Loucy (cell line): ENCODE data around the gene DIABLO.
"Not testable (repeated sequence)": the region's sequence is repeated elsewhere in the genome, so short reads cannot be mapped to it uniquely, and the experiment has no call there.

Source experiments
- H2AFZ ChIP-seq: fragments of 200-600 bp; sonication (generic); 2 replicates; pipeline ENCODE4 v1.6.0; 2016; ENCODE audit warnings: antibody characterized with exemption, mild to moderate bottlenecking, low read length, moderate library complexity
- H3F3A ChIP-seq: fragments of 200-600 bp; 2 replicates; pipeline ENCODE4 v1.6.0; 2016; ENCODE audit warnings: antibody characterized with exemption, low read depth, mild to moderate bottlenecking
- H3K27me3 ChIP-seq: fragments of 200-600 bp; sonication (generic); 2 replicates; pipeline ENCODE4 v1.6.1; 2014; ENCODE audit warnings: low read length, mild to moderate bottlenecking; ENCODE audit not compliant: insufficient read depth, poor library complexity, severe bottlenecking
- H3K36me3 ChIP-seq: fragments of 200-600 bp; sonication (generic); 2 replicates; pipeline ENCODE4 v1.6.1; 2016; ENCODE audit warnings: low read length; ENCODE audit not compliant: insufficient read depth
- H3K4me1 ChIP-seq: fragments of 200-600 bp; sonication (generic); 2 replicates; pipeline ENCODE4 v1.5.1; 2014; ENCODE audit warnings: low read length, mild to moderate bottlenecking; ENCODE audit not compliant: insufficient read depth, poor library complexity, severe bottlenecking
- H3K4me2 ChIP-seq: fragments of 200-600 bp; sonication (generic); 2 replicates; pipeline ENCODE4 v1.6.0; 2014; ENCODE audit warnings: antibody characterized with exemption, low read length, low read depth, mild to moderate bottlenecking; ENCODE audit not compliant: poor library complexity, severe bottlenecking
- H3K4me3 ChIP-seq: fragments of 200-600 bp; sonication (generic); 2 replicates; pipeline ENCODE4 v1.5.1; 2014; ENCODE audit warnings: low read length, mild to moderate bottlenecking, mixed read lengths; ENCODE audit not compliant: poor library complexity, severe bottlenecking
- H3K79me2 ChIP-seq: fragments of 200-600 bp; sonication (generic); 2 replicates; pipeline ENCODE4 v1.6.1; 2014; ENCODE audit warnings: low read length; ENCODE audit not compliant: insufficient read depth
- H3K9ac ChIP-seq: fragments of 200-600 bp; sonication (generic); 2 replicates; pipeline ENCODE4 v1.6.0; 2014; ENCODE audit warnings: mild to moderate bottlenecking, low read depth, low read length, moderate library complexity; ENCODE audit not compliant: poor library complexity, severe bottlenecking
- H3K9me2 ChIP-seq: fragments of 200-600 bp; sonication (generic); replicated peaks from 2 replicates; pipeline ENCODE4 v1.6.1; 2016; ENCODE audit warnings: low read depth, low read length, mixed read lengths
- H3K9me3 ChIP-seq: fragments of 200-600 bp; sonication (generic); 2 replicates; pipeline ENCODE4 v1.6.1; 2014; ENCODE audit warnings: mild to moderate bottlenecking, antibody characterized with exemption, low read length, low read depth; ENCODE audit not compliant: insufficient read depth
- H4K20me1 ChIP-seq: fragments of 200-600 bp; sonication (generic); 2 replicates; pipeline ENCODE4 v1.6.0; 2014; ENCODE audit warnings: antibody characterized with exemption, low read length, mild to moderate bottlenecking; ENCODE audit not compliant: insufficient read depth, poor library complexity, severe bottlenecking
- EZH2phosphoT487 ChIP-seq: fragments of 200-600 bp; IDR thresholded peaks from 2 replicates; pipeline ENCODE4 v1.6.1; 2018; ENCODE audit warnings: antibody characterized with exemption, mild to moderate bottlenecking, moderate library complexity, borderline replicate concordance
- TF ChIP-seq, protein P1 (sequence below): fragments of 200-600 bp; sonication (generic); conservative IDR thresholded peaks from 2 replicates; pipeline ENCODE4 v1.5.1; 2014; ENCODE audit warnings: mild to moderate bottlenecking, antibody characterized with exemption, low read length

DIABLO gene

GRCh38 chr12:122205053-122205925, 20.6 kb downstream of the DIABLO start:
- Histone ChIP-seq H3K27me3 (no peaks in the 10 kb centered on the region), H3K9me2 (no peaks in the 10 kb centered on the region), H3K79me2 (no peaks in the 10 kb centered on the region), H3K4me1 (no peaks in the 10 kb centered on the region), H4K20me1 (no peaks in the 10 kb centered on the region), H3K9ac (no peak overlapping the region), H3K4me3 (no peak overlapping the region), H3K36me3 (peaks cover 38% of the 10 kb centered on the region; the same call in 1 of the 2 replicates), H3K9me3 (no peaks in the 10 kb centered on the region), H3K4me2 (no peak overlapping the region), H2AFZ (no peak overlapping the region), H3F3A (no peaks in the 10 kb centered on the region)
- TF ChIP-seq, protein P1, sequence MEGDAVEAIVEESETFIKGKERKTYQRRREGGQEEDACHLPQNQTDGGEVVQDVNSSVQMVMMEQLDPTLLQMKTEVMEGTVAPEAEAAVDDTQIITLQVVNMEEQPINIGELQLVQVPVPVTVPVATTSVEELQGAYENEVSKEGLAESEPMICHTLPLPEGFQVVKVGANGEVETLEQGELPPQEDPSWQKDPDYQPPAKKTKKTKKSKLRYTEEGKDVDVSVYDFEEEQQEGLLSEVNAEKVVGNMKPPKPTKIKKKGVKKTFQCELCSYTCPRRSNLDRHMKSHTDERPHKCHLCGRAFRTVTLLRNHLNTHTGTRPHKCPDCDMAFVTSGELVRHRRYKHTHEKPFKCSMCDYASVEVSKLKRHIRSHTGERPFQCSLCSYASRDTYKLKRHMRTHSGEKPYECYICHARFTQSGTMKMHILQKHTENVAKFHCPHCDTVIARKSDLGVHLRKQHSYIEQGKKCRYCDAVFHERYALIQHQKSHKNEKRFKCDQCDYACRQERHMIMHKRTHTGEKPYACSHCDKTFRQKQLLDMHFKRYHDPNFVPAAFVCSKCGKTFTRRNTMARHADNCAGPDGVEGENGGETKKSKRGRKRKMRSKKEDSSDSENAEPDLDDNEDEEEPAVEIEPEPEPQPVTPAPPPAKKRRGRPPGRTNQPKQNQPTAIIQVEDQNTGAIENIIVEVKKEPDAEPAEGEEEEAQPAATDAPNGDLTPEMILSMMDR, result no peak
- TF ChIP-seq EZH2phosphoT487, result no peak

- Histone ChIP-seq H3K4me3 (no peak overlapping the region), H3K9me3 (no peaks in the 10 kb centered on the region), H3K27me3 (no peaks in the 10 kb centered on the region), H4K20me1 (no peaks in the 10 kb centered on the region), H3K4me1 (no peaks in the 10 kb centered on the region), H3K9me2 (no peaks in the 10 kb centered on the region), H3K9ac (no peak overlapping the region), H3F3A (no peaks in the 10 kb centered on the region), H3K4me2 (no peak overlapping the region), H3K36me3 (peaks cover 30% of the 10 kb centered on the region; the same call in 1 of the 2 replicates), H3K79me2 (no peaks in the 10 kb centered on the region), H2AFZ (no peak overlapping the region)
- TF ChIP-seq, protein P1, result no peak
- TF ChIP-seq EZH2phosphoT487, result no peak
Observed at GRCh38 chr12:122204167-122205052, 21.4 kb downstream of the DIABLO start.

- Histone ChIP-seq H2AFZ (no peak within 1 kb of the TSS), H3K9me3 (no peaks in the 10 kb centered on the region), H3K36me3 (peaks cover 23% of the 10 kb centered on the region; the same call in 1 of the 2 replicates), H3K9ac (no peak within 1 kb of the TSS), H3F3A (no peaks in the 10 kb centered on the region), H3K9me2 (no peaks in the 10 kb centered on the region), H4K20me1 (no peaks in the 10 kb centered on the region), H3K27me3 (no peaks in the 10 kb centered on the region), H3K79me2 (no peaks in the 10 kb centered on the region), H3K4me3 (no peak within 1 kb of the TSS), H3K4me2 (no peak within 1 kb of the TSS), H3K4me1 (no peaks in the 10 kb centered on the region)
- TF ChIP-seq, protein P1, result no peak
- no peak for TF ChIP-seq EZH2phosphoT487
Observed at GRCh38 chr12:122203301-122204166, 22.3 kb downstream of the DIABLO start, which contains the start of gene B3GNT4. Gene B3GNT4 (plus strand): TSS chr12:122203709. CDS start chr12:122204619, 910 bp downstream.

- H4K20me1 ChIP-seq, result not testable (repeated sequence)
Observed at GRCh38 chr12:122202811-122203210, 23.0 kb downstream of the DIABLO start.

More at GRCh38 chr12:122202811-122203210, 23.0 kb downstream of the DIABLO start:
- peaks cover 16% of the 10 kb centered on the region; the same call in 1 of the 2 replicates for H3K36me3 ChIP-seq
- not testable (repeated sequence) for H3K9ac ChIP-seq, H2AFZ ChIP-seq, H3F3A ChIP-seq, H3K9me2 ChIP-seq, H3K27me3 ChIP-seq, H3K4me2 ChIP-seq, H3K4me1 ChIP-seq, H3K79me2 ChIP-seq, H3K9me3 ChIP-seq, H3K4me3 ChIP-seq
